NCI-H1417 (cell line): ENCODE data around the gene C16orf74.

ENCODE experiments used
- DNase-seq, 3 experiments: peaks; one replicate each; lab custom pipeline; 2025; lab: John Stamatoyannopoulos, UW

The C16orf74 gene

DNA sequence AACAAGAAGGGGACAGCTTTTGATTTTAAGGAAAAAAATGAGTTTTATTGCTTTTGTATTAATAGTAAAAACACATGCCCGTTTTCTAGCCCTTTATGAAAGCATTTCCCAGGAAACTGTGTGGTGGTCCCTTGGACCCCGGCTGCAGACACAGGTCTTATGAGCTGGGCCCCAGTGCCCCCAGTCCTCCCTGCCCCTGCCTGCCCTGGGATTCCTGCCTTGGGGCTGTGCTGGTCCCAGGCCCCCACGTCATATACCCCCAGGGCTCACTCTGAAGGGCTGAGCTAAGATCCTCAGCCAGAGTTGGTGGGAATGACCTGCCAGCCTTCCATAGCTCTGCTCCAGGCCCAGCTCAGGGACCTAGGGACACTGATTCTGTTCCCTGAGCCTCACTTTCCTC lies 92.9 kb downstream of the C16orf74 start:
- no peak for DNase-seq
